Peyer's patch (tissue), 4 donors: ENCODE data around the gene FBH1. TPM values are rescaled to one million over a fixed set of nuclear protein-coding genes. Genes with fewer than 3 reads are reported as not detected.
"Not testable (repeated sequence)": the region's sequence is repeated elsewhere in the genome, so short reads cannot be mapped to it uniquely, and the experiment has no call there.

Source experiments
- DNase-seq, 3 donors: peaks; one replicate each; pipeline ENCODE4 v3.0.0-alpha.2; 2017 to 2019
- H3K27ac ChIP-seq, 4 donors: fragments of 200-600 bp; sonication (generic); one replicate each; pipeline ENCODE4 v1.5.1; 2016 to 2019
- H3K27me3 ChIP-seq, 2 donors: fragments of 200-600 bp; sonication (generic); one replicate each; pipeline ENCODE4 v1.5.1; 2019
- H3K36me3 ChIP-seq, 3 donors: fragments of 200-600 bp; sonication (generic); one replicate each; pipeline ENCODE4 v1.5.1; 2016 to 2019
- H3K4me1 ChIP-seq, 4 donors: fragments of 200-600 bp; sonication (generic); one replicate each; pipeline ENCODE4 v1.5.1; 2016 to 2019
- H3K4me3 ChIP-seq, 4 donors: fragments of 200-600 bp; sonication (generic); 1 replicate in 3 of 4; 2 replicates in 1 of 4; pipeline ENCODE4 v1.5.1; 2016 to 2019; ENCODE audit warnings: mild to moderate bottlenecking in 1 of 4
- H3K9me3 ChIP-seq, 4 donors: fragments of 200-600 bp; sonication (generic); one replicate each; pipeline ENCODE4 v1.5.1; 2016 to 2019; ENCODE audit warnings: mild to moderate bottlenecking in 1 of 4
- POLR2A ChIP-seq, 2 donors: fragments of 450-650 bp; IDR thresholded peaks; one replicate each; pipeline ENCODE4 v1.5.1; 2017; ENCODE audit warnings: antibody characterized with exemption in 2 of 2, mild to moderate bottlenecking in 2 of 2, moderate library complexity in 2 of 2
- total RNA-seq, 4 donors: library from RNA; depleted of rRNA; stranded (reverse); fragments of >200 nt; gene quantifications; one replicate each; pipeline ENCODE4 v1.1.0, GENCODE V29; 2016
- TF ChIP-seq, protein P1 (sequence below), 6 experiments: fragments of 450-650 bp in 4 of 6; fragments of 200-600 bp in 2 of 6; sonication (generic) in 1 of 6; IDR thresholded peaks; one replicate each; pipeline ENCODE4 v1.5.1; 2017 to 2019; ENCODE audit warnings: antibody characterized with exemption in 6 of 6, mild to moderate bottlenecking in 3 of 6, moderate library complexity in 1 of 6

Gene FBH1
- total RNA-seq, 4 donors from 2014 or later = 101 to 169 (median 138) TPM

DNA sequence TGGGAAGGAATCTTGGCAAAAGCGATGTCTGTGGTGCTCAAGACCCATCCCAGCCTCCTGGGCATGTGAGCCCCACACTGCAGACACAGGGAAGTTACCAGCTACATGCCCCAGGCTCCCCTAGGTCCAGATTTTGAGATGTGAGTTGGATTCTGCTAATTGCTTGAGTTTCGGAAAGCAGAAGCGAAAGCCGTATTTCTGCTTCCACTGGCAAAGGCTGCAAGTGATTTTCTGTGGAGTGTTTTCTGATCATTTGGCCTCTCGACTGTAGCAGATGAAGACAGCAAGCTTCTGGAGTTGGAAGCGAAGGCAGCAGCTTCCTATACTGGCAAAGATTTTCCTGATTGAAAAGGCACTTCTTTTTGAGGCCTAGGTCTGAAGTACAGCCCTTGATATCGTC, 30.0 kb upstream of the FBH1 start:
- H3K4me1 ChIP-seq = no peaks in the 10 kb centered on the region
- no peak overlapping the region for H3K4me3 ChIP-seq
- no peak for DNase-seq
- no peaks in the 10 kb centered on the region for H3K27me3 ChIP-seq
- TF ChIP-seq, protein P1, sequence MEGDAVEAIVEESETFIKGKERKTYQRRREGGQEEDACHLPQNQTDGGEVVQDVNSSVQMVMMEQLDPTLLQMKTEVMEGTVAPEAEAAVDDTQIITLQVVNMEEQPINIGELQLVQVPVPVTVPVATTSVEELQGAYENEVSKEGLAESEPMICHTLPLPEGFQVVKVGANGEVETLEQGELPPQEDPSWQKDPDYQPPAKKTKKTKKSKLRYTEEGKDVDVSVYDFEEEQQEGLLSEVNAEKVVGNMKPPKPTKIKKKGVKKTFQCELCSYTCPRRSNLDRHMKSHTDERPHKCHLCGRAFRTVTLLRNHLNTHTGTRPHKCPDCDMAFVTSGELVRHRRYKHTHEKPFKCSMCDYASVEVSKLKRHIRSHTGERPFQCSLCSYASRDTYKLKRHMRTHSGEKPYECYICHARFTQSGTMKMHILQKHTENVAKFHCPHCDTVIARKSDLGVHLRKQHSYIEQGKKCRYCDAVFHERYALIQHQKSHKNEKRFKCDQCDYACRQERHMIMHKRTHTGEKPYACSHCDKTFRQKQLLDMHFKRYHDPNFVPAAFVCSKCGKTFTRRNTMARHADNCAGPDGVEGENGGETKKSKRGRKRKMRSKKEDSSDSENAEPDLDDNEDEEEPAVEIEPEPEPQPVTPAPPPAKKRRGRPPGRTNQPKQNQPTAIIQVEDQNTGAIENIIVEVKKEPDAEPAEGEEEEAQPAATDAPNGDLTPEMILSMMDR (IDR thresholded peaks at IDR 0.05) = no peak
- TF ChIP-seq POLR2A (IDR thresholded peaks at IDR 0.05) = no peak
- no peaks in the 10 kb centered on the region for H3K36me3 ChIP-seq
- no peaks in the 10 kb centered on the region for H3K9me3 ChIP-seq
- H3K27ac ChIP-seq = no peak overlapping the region

DNA sequence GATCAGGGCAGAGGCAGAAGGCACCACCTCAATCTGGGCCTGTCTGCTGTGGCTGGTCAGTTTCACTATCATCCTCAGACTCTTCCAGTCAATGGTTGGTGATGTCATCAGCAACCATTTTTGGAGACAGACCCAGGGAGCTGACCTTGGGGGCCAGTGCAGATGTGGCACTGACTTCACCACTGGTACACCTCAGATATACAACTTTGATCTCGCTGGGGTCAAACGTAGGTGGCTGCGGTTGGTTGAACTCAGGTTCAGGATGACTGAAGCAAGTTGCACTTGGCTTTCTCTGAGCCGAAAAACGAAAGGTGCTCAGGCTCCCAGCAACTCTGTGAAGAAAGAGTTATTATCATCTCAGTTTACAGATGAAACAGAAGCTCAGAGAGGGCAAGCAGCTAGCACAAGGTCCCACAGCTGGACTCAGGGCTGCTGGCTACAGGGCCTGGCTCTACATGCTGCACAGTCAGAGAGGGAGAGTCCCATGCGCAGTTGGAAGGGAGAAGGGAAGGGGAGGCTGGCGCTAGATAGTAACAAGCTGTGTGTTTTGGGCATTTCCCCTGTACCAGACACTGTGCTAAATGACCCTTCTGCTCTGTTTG, 27.6 kb upstream of the FBH1 start:
- peak overlapping the region in 2 of 4 donors; percentile 54 to 62 for H3K27ac ChIP-seq

DNA sequence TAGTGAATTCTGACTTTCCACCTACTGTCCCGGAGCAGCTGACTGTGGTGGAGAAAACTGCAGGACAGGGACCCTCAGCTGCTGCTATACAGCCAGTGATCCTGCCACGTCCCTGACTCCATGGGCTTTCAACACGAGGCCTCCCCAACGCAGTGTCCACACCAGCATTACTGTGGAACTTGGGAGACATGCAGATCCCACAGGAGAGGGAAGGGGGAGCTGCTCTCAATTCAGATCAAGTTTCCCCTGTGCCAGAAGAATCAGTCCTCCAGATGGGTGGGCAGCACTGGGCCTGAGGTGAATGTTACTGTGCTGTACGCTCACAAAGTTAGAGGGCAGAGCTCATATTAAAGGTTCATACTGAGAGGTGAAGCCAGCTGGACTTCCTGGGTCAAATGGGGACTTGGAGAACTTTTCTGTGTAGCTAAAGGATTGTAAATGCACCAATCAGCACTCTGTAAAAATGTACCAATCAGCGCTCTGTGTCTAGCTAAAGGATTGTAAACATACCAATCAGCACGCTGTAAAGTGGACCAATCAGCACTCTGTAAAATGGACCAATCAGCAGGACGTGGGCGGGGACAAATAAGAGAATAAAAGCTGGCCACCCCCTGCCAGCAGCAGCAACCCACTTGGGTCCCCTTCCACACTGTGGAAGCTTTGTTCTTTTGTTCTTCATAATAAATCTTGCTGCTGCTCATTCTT, 26.9 kb upstream of the FBH1 start:
- H3K36me3 ChIP-seq, H3K4me1 ChIP-seq, H3K9me3 ChIP-seq, H3K27me3 ChIP-seq, H3K4me3 ChIP-seq, DNase-seq: not testable (repeated sequence)
- H3K27ac ChIP-seq = peak overlapping the region in 1 of 4 donors; percentile 62

More for the DNA sequence above, 27.6 kb upstream of the FBH1 start:
- TF ChIP-seq, protein P1 (IDR thresholded peaks at IDR 0.05) = no peak
- TF ChIP-seq POLR2A (IDR thresholded peaks at IDR 0.05) = no peak
- Histone ChIP-seq H3K9me3 (no peaks in the 10 kb centered on the region), H3K36me3 (no peaks in the 10 kb centered on the region), H3K4me3 (no peak overlapping the region), H3K27me3 (no peaks in the 10 kb centered on the region), H3K4me1 (no peaks in the 10 kb centered on the region)
- peak in 2 of 3 donors; percentile 52 to 66 for DNase-seq

DNA sequence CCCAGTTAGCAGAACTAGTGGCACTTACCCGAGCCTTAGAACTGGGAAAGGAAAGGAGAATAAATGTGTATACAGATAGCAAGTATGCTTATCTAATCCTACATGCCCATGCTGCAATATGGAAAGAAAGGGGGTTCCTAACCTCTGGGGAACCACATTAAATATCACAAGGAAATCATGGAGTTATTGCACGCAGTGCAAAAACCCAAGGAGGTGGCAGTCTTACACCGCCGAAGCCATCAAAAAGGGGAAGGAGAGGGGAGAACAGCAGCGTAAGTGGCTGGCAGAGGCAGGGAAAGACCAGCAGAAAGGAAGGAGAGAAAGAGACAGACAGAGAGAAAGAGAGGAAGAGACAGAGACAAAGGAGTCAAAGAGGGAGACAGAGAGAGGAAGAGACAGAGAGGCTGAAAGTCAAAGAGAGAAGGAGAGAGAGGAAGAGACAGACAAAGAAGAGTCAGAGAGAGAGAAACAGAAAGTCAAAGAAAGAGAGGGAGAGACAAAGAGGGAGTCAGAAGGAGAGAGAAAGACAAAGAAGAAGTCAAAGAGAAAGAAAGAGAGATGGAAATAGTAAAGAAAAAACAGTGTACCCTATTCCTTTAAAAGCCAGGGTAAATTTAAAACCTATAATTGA, 23.5 kb upstream of the FBH1 start:
- not testable (repeated sequence) for DNase-seq, H3K27me3 ChIP-seq, H3K4me1 ChIP-seq, H3K36me3 ChIP-seq, H3K27ac ChIP-seq, H3K4me3 ChIP-seq, H3K9me3 ChIP-seq

DNA sequence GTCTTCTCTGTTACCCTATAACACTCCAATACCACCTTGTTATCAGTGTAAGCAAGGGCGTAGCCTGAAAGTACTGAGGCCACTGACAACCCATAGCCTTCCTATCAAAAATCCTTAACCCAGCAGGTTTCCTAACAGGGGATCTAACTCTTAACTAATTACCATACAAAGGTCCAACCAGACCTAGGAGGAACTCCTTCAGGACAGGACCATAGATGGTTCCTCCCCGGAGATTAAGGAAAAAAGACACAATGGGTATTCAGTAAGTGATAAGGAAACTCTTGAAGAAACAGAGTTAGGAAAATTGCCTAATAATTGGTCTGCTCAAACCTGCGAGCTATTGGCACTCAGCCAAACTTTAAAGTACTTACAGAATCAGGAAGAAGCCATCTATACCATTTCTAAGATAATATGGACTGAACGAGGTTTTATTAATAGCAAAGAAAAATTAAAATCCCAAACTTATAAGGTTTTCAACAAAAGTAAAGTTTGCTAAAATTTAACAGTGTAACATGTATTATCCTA, 22.9 kb upstream of the FBH1 start:
- not testable (repeated sequence) for DNase-seq

DNA sequence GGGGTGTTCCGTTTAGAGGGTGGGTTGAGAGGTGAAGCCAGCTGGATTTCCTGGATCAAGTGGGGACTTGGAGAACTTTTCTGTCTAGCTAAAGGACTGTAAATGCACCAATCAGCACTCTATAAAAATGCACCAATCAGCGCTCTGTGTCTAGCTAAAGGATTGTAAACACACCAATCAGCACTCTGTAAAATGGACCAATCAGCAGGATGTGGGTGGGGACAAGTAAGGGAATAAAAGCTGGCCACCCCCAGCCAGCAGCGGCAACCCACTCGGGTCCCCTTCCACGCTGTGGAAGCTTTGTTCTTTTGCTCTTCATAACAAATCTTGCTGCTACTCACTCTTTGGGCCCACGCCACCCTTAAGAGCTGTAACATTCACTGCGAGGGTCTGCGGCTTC, 21.7 kb upstream of the FBH1 start:
- not testable (repeated sequence) for DNase-seq, H3K4me1 ChIP-seq, H3K9me3 ChIP-seq, H3K4me3 ChIP-seq, H3K36me3 ChIP-seq, H3K27me3 ChIP-seq, H3K27ac ChIP-seq

More for the DNA sequence above, 22.9 kb upstream of the FBH1 start:
- H3K4me3 ChIP-seq, H3K36me3 ChIP-seq, H3K9me3 ChIP-seq, H3K27me3 ChIP-seq, H3K4me1 ChIP-seq, H3K27ac ChIP-seq: not testable (repeated sequence)

DNA sequence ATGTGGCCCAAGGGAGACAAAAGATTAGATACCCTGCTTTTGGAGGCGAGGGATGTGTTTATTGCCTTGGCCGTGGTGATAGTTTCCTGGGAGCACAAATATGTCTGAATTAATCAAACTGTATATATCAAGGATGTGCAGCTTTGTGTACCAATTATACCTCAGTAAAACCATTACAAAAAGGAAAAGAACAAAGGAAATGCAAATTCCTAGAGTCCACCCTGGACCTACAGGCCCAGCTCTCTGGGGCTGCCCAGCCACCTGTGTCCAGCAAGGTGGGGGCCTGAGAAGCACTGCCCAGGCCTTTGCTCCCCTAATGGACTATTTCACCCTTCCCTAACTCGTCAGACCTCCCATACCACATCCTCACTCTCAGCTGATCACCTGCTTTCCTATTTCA, 20.9 kb upstream of the FBH1 start:
- H3K36me3 ChIP-seq = no peaks in the 10 kb centered on the region

More for the DNA sequence above, 20.9 kb upstream of the FBH1 start:
- no peaks in the 10 kb centered on the region for H3K27me3 ChIP-seq
- H3K4me3 ChIP-seq = no peak overlapping the region
- peak in 1 of 3 donors; percentile 1 for DNase-seq
- H3K27ac ChIP-seq = no peak overlapping the region
- no peaks in the 10 kb centered on the region for H3K9me3 ChIP-seq
- no peak for TF ChIP-seq POLR2A (IDR thresholded peaks at IDR 0.05)
- TF ChIP-seq, protein P1 (IDR thresholded peaks at IDR 0.05) = no peak
- no peaks in the 10 kb centered on the region for H3K4me1 ChIP-seq
